ENCODE data around the gene LGI1.

The LGI1 gene

DNA sequence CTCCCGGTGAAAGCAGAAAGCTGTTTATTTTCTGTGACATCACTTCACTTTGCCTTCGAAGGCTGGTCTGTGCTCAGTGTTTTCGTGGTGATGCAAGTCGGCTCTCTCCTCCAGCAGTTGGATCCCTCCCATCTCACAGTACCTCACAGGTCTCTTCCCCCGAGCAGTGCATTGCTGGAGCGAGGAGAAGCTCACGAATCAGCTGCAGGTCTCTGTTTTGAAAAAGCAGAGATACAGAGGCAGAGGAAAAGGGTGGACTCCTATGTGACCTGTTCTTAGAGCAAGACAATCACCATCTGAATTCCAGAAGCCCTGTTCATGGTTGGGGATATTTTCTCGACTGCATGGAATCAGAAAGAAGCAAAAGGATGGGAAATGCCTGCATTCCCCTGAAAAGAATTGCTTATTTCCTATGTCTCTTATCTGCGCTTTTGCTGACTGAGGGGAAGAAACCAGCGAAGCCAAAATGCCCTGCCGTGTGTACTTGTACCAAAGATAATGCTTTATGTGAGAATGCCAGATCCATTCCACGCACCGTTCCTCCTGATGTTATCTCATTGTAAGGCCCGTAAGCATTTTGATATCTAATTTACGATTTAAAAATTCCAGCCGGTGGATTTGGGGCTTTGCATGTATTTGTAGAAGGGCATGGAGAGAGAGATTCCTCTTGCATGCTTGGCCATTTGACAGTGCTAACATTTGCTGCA is at the start of gene LGI1:
TSS of gene LGI1 (plus strand) at position 136 of the 707 bp plus-strand sequence. CDS start at position 345, 209 bp downstream.
- no peak for DNase-seq (ENCODE audit: low read depth)
- H3K27me3 ChIP-seq (replicated peaks; ENCODE audit: control insufficient read depth, insufficient read depth, low read length): peaks cover 11% of the 10 kb centered on the region
- H3K9me3 ChIP-seq (ENCODE audit: control insufficient read depth, low read length): no peaks in the 10 kb centered on the region
- H3K4me3 ChIP-seq (ENCODE audit: low read length): peak within 1 kb of the TSS; percentile 57
- no peak within 1 kb of the TSS for H3K9ac ChIP-seq (ENCODE audit: low read length)
- peaks cover 6% of the 10 kb centered on the region for H3K4me1 ChIP-seq (ENCODE audit: control insufficient read depth, insufficient read depth, low read length)
- no peaks in the 10 kb centered on the region for H3K36me3 ChIP-seq (ENCODE audit: control insufficient read depth, insufficient read depth, low read length, severe bottlenecking)

DNA sequence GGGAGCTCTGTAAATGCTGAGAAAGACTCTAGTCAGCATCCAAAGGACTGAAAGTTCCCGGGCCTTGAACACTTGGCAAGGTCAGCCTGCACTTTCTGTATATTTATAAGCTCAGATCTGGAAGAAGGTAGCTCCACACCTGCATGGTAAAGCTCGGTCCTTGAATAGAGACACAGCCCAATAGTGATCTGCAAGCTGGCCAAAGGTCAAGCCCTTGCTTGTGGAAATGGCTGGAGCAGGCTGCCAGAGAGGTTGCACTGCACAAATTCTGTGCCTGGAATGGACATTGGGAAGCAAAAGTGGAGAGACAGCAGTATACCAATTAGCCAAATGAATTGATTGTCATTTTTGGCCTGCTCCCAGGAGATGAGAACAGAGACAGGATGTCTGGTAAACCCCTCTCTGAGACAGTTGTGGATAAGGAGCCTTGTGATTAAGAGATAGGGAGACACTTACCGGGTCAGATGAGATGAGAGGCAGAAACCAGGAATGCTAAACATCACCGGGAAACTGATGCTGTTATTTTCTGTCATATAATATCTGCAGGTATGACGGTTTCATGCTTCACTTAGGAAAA is 47.3 kb upstream of the LGI1 start:
- DNase-seq (ENCODE audit: low read depth): no peak
- H3K9ac ChIP-seq (ENCODE audit: low read length): no peak overlapping the region
- H3K4me1 ChIP-seq (ENCODE audit: control insufficient read depth, insufficient read depth, low read length): no peaks in the 10 kb centered on the region
- H3K27me3 ChIP-seq (replicated peaks; ENCODE audit: control insufficient read depth, insufficient read depth, low read length): peaks cover 3% of the 10 kb centered on the region
- H3K36me3 ChIP-seq (ENCODE audit: control insufficient read depth, insufficient read depth, low read length, severe bottlenecking): no peaks in the 10 kb centered on the region
- no peak overlapping the region for H3K4me3 ChIP-seq (ENCODE audit: low read length)
- H3K9me3 ChIP-seq (ENCODE audit: control insufficient read depth, low read length): no peaks in the 10 kb centered on the region

DNA sequence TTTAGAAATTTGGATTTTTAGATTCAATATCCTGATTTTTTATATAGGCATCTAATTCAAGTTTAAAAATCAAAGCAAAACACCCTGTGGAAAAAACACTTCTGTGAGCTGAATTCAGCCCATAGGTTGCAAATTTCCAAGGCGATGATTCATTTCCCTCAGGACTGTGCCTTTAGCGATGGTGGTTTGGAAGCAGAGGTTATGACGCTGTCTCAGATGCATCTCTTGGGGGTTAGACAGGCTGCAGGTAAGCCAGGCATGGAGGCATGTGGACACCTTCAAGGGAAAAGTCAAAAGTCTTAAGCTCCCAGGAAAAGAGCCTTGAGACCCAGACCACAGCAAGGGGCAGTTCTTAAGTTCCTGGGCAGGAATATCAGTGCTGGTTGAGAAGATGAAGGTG is 45.8 kb upstream of the LGI1 start:
- Histone ChIP-seq H3K4me1 (ENCODE audit: control insufficient read depth, insufficient read depth, low read length) (no peaks in the 10 kb centered on the region), H3K9ac (ENCODE audit: low read length) (no peak overlapping the region), H3K9me3 (ENCODE audit: control insufficient read depth, low read length) (no peaks in the 10 kb centered on the region), H3K4me3 (ENCODE audit: low read length) (no peak overlapping the region), H3K36me3 (ENCODE audit: control insufficient read depth, insufficient read depth, low read length, severe bottlenecking) (no peaks in the 10 kb centered on the region), H3K27me3 (replicated peaks; ENCODE audit: control insufficient read depth, insufficient read depth, low read length) (peaks cover 4% of the 10 kb centered on the region)
- DNase-seq (ENCODE audit: low read depth): no peak

DNA sequence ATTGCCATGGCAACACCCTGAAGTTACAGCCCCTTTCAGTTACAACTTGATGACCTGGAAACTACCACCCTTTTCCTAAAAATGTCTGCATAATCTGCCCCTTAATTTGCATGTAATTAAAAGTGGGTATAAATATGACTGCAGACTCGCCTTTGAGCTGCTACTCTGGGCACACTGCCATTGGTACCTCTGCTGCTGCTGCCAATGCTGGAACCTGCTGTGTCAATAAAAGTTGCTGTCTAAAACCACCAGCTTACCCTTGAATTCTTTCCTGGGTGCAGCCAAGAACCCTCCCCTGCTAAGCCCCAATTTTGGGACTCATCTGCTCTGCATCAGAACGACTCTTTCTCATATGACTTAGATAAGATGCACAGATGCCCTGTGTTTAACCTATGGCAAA is 45.1 kb upstream of the LGI1 start:
- Histone ChIP-seq H3K9ac (ENCODE audit: low read length) (no peak overlapping the region), H3K27me3 (replicated peaks; ENCODE audit: control insufficient read depth, insufficient read depth, low read length) (peaks cover 4% of the 10 kb centered on the region), H3K4me1 (ENCODE audit: control insufficient read depth, insufficient read depth, low read length) (no peaks in the 10 kb centered on the region), H3K9me3 (ENCODE audit: control insufficient read depth, low read length) (no peaks in the 10 kb centered on the region), H3K4me3 (ENCODE audit: low read length) (no peak overlapping the region), H3K36me3 (ENCODE audit: control insufficient read depth, insufficient read depth, low read length, severe bottlenecking) (no peaks in the 10 kb centered on the region)
- DNase-seq (ENCODE audit: low read depth): no peak

DNA sequence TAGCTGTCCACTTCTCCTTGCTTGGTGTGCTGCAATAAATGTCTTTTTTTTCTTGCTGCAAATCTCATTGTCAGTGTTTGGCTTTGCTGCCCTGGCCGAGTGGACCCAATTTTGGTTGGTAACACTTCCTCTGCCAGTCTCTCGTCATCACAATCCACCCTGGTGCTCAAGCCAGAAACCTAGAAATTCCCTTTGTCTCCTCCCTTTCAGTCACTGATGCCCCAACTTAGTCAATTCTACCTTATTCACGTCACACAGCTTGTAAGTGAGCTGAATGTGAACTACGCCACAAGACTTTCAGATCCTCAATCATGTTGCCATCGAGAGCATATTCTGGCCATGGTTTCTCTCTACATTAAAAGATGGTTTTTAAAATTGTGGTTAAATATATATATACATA is 42.4 kb upstream of the LGI1 start:
- Histone ChIP-seq H3K4me1 (ENCODE audit: control insufficient read depth, insufficient read depth, low read length) (no peaks in the 10 kb centered on the region), H3K9me3 (ENCODE audit: control insufficient read depth, low read length) (no peaks in the 10 kb centered on the region), H3K36me3 (ENCODE audit: control insufficient read depth, insufficient read depth, low read length, severe bottlenecking) (no peaks in the 10 kb centered on the region), H3K9ac (ENCODE audit: low read length) (no peak overlapping the region), H3K4me3 (ENCODE audit: low read length) (no peak overlapping the region), H3K27me3 (replicated peaks; ENCODE audit: control insufficient read depth, insufficient read depth, low read length) (peaks cover 22% of the 10 kb centered on the region)
- DNase-seq (ENCODE audit: low read depth): no peak

DNA sequence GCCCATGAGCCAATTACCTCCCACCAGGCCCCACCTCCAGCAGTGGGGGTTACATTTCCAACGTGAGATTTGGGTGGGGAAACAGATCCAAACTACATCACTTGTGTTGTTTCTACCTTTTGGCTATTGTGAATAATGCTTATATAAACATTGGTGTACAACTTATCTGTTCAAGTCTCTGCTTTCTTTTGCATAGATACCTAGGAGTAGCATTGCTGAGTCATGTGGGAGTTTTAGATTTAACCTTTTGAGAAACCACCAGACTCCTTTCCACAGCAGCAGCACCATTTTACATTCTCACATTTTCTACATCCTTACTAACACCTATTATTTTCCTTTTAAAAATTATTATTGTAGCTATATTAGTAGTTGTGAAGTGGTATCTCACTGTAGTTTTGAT is 41.0 kb upstream of the LGI1 start:
- H3K4me1 ChIP-seq (ENCODE audit: control insufficient read depth, insufficient read depth, low read length): no peaks in the 10 kb centered on the region
- no peak overlapping the region for H3K4me3 ChIP-seq (ENCODE audit: low read length)
- H3K36me3 ChIP-seq (ENCODE audit: control insufficient read depth, insufficient read depth, low read length, severe bottlenecking): no peaks in the 10 kb centered on the region

DNA sequence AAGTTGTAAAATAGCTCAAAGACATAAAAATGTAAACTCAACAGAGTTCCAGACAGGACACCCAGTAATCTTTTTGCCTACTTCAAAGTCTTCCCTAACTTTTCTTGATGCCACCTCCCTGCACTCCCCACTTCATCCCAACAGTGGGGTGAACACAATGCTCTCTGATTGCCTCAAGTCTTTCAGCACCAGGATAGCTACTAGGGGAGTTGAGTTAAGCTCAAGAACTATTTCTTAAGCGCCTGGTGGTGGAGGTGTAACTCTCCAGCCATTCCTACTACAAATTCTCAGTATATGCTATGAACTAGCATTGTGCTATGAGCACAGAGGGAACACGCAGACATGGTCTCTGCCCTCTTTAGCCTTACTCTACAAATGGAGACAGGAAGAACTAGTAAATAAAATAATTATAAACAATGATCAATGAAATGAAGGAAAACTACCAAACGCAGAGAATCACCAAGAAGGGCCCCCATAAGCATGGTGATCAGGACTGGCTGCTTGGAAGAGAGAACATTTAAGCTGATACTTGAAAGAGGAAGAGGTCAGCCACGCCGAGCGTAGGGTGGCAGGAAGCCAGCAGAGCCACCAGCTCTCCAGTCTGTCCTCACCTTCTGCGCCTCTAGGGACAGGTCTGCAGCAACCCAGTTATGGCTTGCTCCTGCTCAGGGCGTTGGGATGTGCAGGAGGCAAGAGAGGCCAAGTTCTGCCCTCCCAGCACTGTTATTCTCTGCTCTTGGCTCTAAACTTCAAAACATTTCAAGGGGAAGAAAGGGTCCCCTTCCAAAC is 38.6 kb upstream of the LGI1 start:
- H3K36me3 ChIP-seq (ENCODE audit: control insufficient read depth, insufficient read depth, low read length, severe bottlenecking): no peaks in the 10 kb centered on the region
- no peaks in the 10 kb centered on the region for H3K4me1 ChIP-seq (ENCODE audit: control insufficient read depth, insufficient read depth, low read length)
- no peak overlapping the region for H3K4me3 ChIP-seq (ENCODE audit: low read length)
- H3K9me3 ChIP-seq (ENCODE audit: control insufficient read depth, low read length): no peaks in the 10 kb centered on the region
- DNase-seq (ENCODE audit: low read depth): no peak
- H3K27me3 ChIP-seq (replicated peaks; ENCODE audit: control insufficient read depth, insufficient read depth, low read length): peaks cover 29% of the 10 kb centered on the region
- no peak overlapping the region for H3K9ac ChIP-seq (ENCODE audit: low read length)

More for the DNA sequence above, 41.0 kb upstream of the LGI1 start:
- Histone ChIP-seq H3K9me3 (ENCODE audit: control insufficient read depth, low read length) (no peaks in the 10 kb centered on the region), H3K27me3 (replicated peaks; ENCODE audit: control insufficient read depth, insufficient read depth, low read length) (peaks cover 22% of the 10 kb centered on the region), H3K9ac (ENCODE audit: low read length) (no peak overlapping the region)
- DNase-seq (ENCODE audit: low read depth): no peak

DNA sequence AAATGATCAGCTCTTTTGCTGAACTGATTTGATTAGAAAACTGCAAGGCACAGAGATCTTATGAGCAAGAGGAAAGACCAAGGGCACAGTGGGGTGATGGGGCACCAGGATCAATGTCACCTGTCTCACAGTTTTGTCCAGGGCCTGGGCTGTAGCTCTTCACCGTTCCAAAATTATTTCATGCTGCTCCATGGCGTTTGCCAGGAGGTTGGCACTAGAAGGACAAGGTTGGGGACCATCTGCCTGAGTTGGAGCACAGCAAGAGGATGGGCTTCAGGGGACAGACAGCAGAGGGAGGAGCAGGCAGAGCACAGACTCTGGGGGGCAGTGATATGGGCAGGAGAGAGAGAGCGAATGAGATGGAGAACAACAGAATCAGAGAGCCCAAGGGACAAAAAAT is 37.8 kb upstream of the LGI1 start:
- no peaks in the 10 kb centered on the region for H3K4me1 ChIP-seq (ENCODE audit: control insufficient read depth, insufficient read depth, low read length)
- no peak overlapping the region for H3K9ac ChIP-seq (ENCODE audit: low read length)
- no peaks in the 10 kb centered on the region for H3K9me3 ChIP-seq (ENCODE audit: control insufficient read depth, low read length)
- peaks cover 29% of the 10 kb centered on the region for H3K27me3 ChIP-seq (replicated peaks; ENCODE audit: control insufficient read depth, insufficient read depth, low read length)
- H3K4me3 ChIP-seq (ENCODE audit: low read length): no peak overlapping the region
- H3K36me3 ChIP-seq (ENCODE audit: control insufficient read depth, insufficient read depth, low read length, severe bottlenecking): no peaks in the 10 kb centered on the region
- no peak for DNase-seq (ENCODE audit: low read depth)

DNA sequence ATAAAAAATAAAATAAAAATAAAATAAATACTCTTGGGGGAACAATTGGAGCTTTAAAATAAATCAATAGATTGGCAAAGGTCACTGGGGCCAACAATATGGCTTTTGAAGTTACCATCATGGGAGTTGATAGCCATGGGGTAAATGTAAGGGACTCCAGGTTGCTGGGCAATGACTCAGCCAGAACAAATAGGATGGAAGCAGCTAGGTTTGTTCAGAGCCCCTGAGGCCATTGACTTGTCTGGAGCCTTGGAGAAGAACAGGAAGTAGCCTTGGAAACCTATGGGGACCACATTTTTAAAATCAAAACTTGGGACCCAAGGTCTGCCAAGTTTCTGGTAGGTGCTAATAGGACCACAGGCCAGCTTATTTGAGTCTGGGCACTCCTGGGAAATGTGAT is 35.2 kb upstream of the LGI1 start:
- Histone ChIP-seq H3K9ac (ENCODE audit: low read length) (no peak overlapping the region), H3K9me3 (ENCODE audit: control insufficient read depth, low read length) (peaks cover 6% of the 10 kb centered on the region), H3K4me3 (ENCODE audit: low read length) (no peak overlapping the region), H3K27me3 (replicated peaks; ENCODE audit: control insufficient read depth, insufficient read depth, low read length) (peaks cover 41% of the 10 kb centered on the region), H3K36me3 (ENCODE audit: control insufficient read depth, insufficient read depth, low read length, severe bottlenecking) (no peaks in the 10 kb centered on the region), H3K4me1 (ENCODE audit: control insufficient read depth, insufficient read depth, low read length) (no peaks in the 10 kb centered on the region)
- DNase-seq (ENCODE audit: low read depth): no peak

DNA sequence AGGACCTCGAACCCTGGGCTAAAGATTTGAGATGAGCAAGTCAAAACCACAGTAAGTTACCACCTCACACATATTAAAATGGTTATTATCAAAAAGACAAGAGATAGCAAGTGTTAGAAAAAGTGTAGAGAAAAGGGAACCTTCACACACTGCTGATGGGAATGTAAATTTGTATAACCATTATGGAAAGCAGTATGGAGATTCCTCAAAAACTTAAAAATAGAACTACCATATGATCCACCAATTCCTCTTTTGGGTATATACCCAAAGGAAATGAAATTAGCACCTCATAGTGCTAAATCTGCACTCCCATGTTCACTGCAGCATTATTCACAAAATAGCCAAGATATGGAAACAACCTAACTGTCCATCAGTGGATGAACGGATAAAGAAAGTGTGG is 34.6 kb upstream of the LGI1 start:
- Histone ChIP-seq H3K4me1 (ENCODE audit: control insufficient read depth, insufficient read depth, low read length) (no peaks in the 10 kb centered on the region), H3K27me3 (replicated peaks; ENCODE audit: control insufficient read depth, insufficient read depth, low read length) (peaks cover 44% of the 10 kb centered on the region), H3K9me3 (ENCODE audit: control insufficient read depth, low read length) (peaks cover 11% of the 10 kb centered on the region), H3K36me3 (ENCODE audit: control insufficient read depth, insufficient read depth, low read length, severe bottlenecking) (no peaks in the 10 kb centered on the region), H3K4me3 (ENCODE audit: low read length) (no peak overlapping the region), H3K9ac (ENCODE audit: low read length) (no peak overlapping the region)
- no peak for DNase-seq (ENCODE audit: low read depth)

DNA sequence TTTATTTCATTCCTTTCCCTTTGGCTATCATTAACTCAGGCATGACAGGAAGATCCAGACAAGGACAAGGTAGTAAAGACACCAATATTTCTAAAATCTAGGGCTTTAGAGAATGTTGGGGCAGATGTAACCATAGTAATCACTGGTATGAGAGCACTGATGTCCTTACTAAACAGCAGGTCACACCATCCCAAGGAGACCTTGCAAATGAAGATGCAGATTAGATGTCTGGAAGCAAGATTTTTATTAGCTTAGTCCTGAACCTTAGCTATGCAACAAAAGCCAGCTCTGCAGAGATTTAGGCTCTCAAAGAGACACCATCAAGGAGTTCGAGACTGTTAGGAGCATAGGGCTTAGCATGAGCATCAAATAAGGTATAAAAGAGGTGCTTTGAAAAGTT is 31.7 kb upstream of the LGI1 start:
- peaks cover 15% of the 10 kb centered on the region for H3K9me3 ChIP-seq (ENCODE audit: control insufficient read depth, low read length)
- no peaks in the 10 kb centered on the region for H3K36me3 ChIP-seq (ENCODE audit: control insufficient read depth, insufficient read depth, low read length, severe bottlenecking)
- peaks cover 48% of the 10 kb centered on the region for H3K27me3 ChIP-seq (replicated peaks; ENCODE audit: control insufficient read depth, insufficient read depth, low read length)
- H3K4me1 ChIP-seq (ENCODE audit: control insufficient read depth, insufficient read depth, low read length): no peaks in the 10 kb centered on the region
- no peak overlapping the region for H3K9ac ChIP-seq (ENCODE audit: low read length)
- DNase-seq (ENCODE audit: low read depth): no peak
- H3K4me3 ChIP-seq (ENCODE audit: low read length): no peak overlapping the region
